HG03108 (cell line): ENCODE results near the gene DPH2.

Experiments used
- ATAC-seq: cut with Tn5 transposase; IDR thresholded peaks from one replicate; pipeline ENCODE4 v1.9.1; 2021; ENCODE audit warnings: moderate library complexity; ENCODE audit not compliant: unreplicated experiment

The DPH2 gene

DNA sequence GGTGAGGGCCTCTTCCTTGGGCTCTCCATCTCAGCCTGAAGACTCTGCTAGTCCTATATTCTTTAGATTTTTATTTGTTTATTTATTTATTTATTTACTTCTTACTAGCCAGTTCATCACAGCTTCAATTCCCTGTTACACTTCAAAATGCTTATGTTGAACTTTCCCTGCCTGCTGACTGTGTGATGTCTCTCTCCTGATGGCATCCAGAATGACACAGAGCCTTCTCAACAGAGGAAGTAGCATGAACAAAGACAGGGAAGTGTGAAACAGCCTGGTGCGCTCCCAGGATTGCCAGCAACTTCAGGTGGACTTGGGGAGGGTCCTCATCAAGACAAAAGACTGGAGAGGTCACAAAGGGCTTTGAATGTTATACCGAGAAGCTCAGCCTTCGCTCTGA lies 27.4 kb upstream of the DPH2 start:
- ATAC-seq = no peak

DNA sequence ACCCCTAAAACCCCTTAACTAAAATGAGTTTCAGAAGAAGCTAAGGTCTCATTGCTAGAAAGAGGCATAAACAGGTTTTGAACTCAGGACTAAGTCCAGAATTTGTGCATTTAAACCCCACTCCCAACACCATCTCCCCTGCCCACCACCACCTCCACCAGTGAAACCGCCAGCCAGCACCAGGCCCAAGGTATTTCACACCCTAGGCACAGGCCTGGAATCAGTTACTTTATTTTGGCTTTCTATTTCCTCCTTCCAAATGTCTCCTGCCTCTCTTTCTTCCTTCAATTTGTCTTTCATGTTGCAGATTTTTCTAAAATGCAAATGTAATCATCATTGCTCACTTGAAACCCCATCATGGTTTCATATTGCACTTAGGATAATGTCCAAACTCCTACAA lies 24.9 kb upstream of the DPH2 start:
- no peak for ATAC-seq

DNA sequence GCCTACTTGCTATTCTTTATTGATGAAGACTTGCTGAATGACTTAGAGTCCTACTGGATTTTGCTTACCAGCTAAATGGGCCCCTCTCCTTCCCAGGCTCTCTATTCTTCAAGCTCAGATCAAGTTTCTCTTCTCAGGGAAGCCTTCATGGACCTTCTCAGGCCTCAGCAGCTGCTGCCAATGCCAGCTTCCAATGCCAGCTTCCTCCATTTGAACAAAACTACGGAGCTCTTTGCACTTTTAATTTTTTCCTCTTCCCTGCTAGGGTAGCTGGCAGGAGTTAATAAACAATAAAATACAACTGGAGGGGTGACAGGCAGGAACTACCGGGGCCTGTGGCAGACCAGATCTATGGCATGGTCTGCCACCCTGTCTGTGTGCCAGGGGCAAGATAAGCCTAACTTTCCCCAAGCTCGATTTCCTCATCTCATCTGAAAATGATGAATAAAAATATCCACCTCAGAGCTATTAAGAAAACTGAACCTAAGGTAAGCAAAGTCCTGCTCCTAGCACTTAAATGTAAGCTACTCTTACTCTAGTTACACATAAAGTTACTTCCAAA lies 24.1 kb upstream of the DPH2 start:
- no peak for ATAC-seq

DNA sequence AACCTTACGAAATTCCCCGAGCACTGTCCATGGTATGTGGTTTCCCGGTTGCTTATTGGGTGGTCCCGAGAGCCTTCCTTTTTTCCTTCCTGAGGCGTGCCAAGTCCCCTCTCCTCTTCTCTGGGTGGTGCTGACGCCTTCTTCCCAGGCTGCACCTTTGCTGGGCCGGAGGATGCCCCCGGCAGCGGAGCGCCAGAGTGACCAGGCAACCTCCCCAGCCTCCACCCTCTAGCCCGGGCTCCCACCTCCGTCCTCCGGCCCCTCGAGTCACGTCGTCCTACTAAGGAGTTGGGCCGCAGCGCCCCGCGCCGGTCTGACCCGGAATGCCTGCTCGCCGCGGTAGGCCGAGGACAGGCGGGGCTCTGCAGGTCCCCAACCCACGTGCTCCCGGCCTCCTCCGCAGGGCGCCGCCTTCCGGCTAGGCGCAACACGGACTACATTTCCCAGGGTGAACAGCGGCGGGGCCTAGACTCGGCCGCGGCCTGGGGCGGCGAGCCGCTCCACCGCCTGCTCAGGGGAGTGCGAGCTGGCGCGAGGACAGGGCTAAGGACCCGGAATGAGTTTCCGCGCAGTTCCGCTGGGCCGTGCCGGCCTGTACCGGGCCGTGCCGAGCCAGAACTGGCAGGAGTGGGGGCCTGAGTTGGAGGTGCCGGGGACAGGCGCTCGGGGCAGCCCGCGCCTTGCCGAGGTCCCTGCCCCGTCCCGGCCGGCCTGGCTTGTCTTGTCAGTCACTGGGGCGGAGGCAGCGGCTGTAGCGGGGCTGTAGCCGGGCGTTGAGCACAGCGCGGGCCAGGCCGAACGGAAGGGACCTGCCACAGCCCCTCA lies 23.4 kb upstream of the DPH2 start, which contains the start of gene IPO13:
Gene IPO13 (plus strand): TSS at position 715 of the 825 bp plus-strand sequence. CDS start 651 bp downstream, outside the sequence.
- peak; percentile 94 for ATAC-seq

DNA sequence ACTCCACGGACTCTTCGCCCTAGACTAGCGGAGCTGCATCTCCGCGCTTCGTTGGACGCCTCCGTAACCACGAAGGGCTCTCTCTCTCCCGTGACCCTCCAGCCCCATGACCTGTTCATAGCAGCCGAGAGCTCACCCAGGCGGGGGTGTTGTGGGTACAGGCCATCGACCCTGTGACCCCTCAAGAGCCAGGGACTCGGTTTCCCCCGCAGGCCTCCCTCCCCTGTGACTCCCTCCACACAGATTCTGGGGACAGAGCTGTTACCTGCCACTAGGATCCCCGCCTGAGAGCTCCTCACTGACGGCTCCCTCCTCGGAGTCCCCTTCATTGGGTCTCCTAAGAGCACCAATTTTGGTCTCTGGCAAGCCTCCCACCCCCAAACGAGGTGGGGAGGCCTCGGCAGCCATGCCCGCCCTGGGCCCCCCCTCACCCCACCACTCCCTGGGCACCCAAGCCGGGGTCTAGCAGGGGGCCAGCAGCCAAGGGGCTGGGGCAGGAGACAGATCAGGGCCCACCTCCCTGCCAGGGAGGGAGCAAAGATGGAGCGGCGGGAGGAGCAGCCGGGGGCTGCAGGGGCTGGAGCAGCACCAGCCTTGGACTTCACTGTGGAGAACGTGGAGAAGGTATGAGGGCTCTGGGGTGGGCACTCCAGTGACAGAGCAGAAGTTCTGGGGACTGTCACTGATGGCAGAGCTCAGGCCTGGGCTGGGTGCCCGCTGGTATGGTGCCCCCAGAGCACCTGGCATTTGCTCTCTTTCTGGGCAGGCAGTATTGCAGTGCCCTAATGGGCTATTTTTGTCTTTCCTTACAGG lies 22.5 kb upstream of the DPH2 start:
- no peak for ATAC-seq

DNA sequence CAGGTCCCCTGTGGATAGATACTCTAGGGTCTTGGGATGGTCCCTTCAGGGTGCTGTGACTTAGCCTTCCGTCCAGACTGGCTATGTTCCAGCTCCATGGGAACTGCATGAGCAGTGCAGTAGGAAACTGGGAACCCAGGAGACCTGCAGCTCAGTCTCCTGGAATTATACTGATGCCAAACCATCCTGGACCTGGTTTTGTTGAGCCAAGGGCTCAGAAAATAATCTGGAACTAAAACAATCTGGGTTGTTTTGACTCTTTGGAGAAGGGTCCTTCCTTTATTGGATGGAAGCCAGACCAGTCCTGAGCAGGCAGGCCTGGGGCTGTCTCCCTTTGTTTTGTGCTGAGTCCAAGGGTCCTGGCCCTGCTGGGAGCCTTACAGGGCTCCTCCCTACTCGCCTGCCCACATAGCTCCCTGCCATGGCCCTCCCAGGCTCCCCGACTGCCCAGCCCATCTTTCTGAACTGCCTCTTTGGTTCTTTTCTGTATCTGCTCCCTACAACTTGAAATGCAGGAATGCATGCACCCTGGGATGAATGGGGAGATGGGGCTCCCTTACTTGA lies 21.9 kb upstream of the DPH2 start:
- no peak for ATAC-seq

DNA sequence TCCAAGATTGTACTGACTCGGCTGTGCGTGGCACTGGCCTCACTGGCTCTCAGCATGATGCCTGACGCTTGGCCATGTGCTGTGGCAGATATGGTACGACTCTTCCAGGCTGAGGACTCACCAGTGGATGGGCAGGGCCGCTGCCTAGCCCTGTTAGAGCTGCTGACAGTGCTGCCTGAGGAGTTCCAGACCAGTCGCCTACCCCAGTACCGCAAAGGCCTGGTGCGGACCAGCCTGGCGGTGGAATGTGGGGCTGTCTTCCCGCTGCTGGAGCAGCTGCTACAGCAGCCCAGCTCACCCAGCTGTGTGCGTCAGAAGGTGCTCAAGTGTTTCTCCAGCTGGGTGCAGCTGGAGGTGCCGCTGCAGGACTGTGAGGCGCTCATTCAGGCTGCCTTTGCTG lies 20.1 kb upstream of the DPH2 start:
- no peak for ATAC-seq

DNA sequence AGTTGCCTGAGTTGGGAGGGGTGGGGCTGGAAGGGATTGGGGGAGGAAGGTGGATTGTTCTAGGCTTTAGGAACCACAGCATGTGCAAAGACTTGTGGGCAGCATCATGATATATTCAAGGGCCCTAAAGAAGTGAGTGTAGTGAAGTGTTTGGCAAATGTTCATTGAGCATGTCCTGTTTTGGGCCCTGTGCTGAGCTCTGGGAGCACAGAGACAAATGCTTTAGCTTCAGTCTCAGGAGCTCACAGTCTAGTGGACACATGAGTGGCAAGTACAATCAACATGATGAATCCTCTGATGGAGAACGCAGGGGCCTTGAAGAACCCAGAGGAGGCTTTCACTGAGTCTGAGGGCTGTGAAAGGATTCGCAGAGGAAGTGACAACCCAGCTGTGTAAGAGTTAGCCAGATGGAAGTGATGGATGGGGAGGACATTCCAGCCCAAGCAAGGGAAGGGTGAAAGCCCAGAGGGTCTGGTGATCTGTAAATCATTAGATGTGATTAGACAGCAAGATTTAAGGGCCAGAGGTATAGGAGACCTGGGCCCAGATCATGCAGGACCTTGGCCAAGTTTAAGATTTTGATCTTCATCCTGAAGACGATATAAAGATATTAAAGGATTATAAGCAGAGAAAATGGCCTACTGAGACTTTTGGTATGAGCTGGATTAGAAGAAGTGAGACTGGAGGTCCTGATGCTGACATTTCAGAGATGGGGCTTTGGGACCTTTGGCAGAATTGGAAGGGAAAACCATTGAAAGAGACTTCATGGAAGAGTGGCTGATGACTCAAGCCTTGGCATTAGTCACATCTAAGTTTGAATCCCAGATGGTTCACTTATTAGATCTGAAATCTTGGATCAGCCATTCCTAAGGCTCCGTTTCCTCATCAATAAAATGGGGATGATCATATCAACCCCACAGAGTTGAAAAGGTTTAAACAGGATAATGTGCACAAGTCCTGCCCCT lies 18.5 kb upstream of the DPH2 start:
- ATAC-seq = no peak

DNA sequence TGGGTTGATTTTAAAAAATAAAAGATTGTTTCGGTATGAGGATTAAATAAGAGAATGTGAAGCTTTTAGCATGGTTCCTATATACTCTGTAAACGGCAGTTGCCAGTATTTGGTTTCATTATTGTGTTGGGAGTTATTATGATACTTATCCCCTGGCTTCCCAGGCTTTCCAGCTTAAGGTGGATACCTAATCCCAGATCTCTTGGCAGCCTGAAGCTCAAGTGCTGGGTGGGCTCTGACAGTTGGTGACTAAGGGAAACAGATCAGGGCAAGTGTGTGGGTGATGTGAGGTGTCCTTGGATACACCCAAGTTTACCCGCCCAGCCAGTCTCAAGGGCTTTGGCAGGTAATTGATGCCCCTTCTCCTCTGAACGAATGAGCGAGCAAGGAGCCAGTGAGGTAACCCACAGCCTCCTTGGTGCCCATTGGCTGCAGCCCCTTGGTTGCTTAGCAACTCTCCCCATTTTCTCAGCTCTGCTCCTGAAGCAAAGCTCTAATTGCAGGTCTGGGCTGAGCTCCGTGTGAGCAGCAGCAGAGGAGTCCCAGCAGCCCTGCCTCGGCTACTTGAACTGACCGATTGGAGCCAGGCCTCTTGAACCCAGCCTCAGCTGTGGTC lies 17.0 kb upstream of the DPH2 start:
- no peak for ATAC-seq

DNA sequence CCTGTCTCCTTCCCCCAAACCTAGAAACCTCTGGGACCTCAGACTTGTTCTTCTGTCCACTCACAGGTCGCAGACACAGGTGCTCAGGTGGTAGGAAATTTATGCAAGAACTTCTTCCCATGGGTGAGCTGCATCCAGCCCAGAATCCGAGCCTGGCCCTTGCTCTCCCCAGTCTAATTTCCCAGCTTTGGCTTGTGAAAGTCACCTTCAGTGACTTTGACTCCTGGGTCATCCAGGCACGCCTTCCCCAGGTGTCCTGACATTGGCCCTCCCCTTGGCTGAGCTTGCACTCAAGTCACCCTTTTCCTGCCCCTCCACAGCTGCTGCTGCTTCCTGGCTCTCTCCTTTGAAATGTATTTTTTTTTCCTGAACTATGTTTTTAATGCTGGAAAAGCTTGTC lies 16.4 kb upstream of the DPH2 start:
- no peak for ATAC-seq

DNA sequence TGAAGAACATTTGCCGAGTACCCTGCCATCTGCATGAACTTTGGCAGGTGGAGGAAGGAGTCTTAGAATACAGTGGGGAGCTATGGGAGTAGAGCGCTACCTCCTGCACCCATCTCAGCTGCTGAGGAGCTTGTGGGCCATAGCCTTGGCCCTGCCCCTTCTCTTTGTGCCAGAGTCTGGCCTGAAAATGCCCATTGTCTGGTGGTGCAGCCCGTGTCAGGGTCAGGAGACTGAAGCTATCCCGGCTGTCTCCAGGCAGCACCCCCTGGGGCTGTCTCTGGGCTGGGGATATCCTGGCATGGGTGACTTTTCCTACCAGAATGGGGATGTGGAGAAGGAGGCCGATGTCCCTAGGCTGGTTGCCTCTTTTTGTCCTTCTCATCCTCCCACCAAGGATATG lies 15.8 kb upstream of the DPH2 start:
- no peak for ATAC-seq

DNA sequence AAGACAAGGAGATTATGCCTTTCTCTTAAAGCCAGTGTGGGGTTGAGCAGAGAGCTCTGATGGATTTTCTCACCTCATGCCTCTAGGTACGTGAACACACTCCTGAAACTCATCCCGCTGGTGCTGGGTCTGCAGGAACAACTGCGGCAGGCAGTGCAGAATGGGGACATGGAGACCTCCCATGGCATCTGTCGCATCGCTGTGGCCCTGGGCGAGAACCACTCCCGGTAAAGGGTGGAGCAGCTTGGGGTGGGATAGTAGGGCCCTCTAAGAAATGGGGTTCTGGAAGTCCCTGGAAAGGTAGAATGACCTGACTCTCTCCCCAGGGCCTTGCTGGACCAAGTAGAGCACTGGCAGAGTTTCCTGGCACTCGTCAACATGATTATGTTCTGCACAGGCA lies 13.6 kb upstream of the DPH2 start:
- ATAC-seq = no peak

DNA sequence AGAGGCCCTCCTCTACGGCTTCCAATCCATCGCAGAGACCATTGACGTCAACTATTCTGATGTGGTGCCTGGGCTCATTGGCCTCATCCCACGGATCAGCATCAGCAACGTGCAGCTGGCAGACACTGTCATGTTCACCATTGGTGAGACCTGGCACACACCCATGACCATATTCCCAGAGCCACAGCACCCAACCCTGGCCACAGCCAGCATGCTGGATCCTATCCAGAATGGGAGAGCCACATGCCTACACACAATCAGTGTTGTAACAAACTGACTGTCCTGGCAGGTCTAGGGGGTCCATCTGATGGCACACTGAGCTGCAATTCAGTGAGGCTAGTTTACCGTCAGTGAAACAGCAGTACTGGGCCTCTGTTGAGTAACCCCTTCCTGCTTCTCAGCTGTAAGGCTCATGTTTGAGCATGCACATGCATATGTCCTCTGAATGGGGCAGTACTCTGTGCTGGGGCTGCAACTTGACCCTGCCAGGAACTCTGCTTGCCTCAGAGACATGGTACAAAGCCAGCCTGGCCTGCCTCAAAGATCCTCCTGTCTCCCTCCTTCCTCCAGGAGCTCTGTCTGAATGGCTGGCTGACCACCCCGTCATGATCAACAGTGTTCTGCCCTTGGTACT lies 12.3 kb upstream of the DPH2 start:
- ATAC-seq = no peak

DNA sequence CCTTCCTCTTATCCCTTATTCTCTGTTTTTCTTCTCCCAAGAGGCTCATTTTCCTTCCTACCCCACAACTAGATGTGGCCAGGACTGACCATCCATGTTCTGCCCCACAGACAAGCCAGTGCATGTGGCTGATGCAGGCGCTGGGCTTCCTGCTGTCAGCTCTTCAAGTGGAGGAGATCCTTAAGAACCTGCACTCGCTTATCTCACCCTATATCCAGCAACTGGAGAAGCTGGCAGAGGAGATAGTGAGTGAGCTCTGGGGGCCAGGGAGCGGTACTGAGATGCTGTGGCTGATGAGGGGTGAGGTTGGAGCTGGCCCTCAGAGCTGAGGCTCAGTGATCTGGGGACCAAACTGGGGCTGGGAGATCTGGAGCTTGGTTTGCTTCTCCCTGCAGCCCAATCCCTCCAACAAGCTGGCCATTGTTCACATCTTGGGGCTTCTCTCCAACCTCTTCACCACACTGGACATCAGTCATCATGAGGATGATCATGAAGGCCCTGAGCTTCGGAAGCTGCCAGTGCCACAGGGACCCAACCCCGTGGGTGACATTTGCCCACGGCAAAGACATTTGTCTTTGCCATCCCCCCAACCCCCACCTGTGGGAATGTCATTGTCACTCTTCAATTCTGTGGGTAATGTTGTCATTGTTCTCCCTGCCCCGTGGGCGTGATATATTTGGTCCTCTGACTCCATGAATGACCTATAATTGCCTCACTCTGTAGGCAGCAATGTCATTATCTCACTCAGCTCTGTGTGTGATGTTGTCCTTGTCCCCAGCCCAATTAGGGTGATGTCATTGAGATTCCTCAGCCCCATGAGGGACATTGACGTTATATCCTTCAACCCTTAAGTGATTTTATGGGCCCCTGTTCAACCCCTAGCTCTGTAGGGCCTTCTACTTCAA lies 11.2 kb upstream of the DPH2 start:
- no peak for ATAC-seq

DNA sequence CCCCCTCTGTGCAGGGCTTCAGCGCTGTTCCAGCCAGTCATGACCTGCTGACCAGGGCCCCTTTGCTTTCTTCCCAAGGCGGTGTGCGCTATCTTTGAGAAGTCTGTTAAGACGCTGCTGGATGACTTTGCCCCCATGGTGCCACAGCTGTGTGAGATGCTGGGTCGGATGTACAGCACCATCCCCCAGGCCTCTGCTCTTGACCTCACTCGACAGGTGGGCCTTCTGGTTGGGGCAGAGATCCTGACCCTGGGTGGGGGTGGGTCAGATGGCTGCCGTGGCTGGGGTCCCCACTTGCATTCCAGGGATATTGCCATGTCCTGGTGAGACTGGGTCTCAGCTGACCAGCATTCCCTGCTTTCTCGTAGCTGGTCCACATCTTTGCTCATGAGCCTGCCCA lies 9.0 kb upstream of the DPH2 start:
- ATAC-seq = no peak

DNA sequence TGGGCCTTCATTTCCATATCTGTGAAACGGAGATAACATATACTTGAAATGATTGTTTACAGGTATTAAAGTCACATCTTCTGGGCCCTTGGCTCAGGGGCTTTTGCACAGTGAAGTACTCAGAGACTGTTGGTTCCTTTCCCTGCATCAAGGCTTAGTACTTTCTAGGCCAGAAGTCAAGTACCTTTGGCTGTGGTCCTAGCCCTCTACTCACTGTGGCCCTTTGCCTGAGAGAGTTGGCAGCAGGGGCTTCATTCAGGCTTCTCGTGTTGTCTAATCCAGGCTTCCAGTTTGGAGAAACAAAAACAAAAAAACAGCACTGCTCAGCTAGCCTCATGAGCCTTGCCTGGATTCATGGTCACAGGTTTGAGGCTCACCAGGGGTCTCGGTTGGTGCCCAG lies 8.1 kb upstream of the DPH2 start:
- no peak for ATAC-seq

DNA sequence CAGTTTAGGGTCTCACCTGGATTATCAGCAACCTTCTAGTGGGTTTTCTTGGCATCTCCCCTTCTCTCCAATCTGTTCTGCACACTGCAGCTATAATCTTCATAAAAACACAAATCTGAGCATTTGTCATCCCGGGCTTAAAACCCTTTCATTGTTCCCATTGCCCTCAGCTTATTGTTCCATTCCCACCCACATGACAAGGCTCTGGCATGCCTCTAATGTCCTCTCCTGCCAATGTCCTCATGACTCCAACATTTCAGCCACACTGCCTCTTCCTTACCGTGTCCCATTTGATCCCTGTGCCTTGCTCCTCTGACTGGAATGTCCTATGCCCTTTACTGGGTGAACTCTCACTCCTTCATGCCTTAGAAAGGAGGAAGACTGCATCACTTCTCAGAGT lies 7.5 kb upstream of the DPH2 start:
- no peak for ATAC-seq

DNA sequence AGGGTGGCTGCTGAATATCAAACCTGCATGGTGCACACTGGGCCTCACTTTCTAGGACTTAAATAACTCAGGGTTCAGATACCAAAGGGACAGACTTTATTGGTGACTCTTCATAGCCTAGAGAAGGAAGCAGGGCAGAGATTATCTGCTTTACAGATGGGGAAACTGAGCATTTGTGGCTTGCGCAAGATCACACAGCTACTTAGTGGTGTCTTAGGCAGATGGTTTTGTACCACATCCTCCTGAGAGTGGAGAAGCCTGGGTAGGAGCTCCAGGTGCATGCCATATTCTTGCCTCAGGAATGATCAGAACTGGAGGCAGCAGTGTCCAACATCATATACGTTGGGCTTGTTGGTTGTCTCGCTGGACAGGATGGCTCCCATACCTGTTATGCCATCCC lies 6.8 kb upstream of the DPH2 start:
- ATAC-seq = no peak

DNA sequence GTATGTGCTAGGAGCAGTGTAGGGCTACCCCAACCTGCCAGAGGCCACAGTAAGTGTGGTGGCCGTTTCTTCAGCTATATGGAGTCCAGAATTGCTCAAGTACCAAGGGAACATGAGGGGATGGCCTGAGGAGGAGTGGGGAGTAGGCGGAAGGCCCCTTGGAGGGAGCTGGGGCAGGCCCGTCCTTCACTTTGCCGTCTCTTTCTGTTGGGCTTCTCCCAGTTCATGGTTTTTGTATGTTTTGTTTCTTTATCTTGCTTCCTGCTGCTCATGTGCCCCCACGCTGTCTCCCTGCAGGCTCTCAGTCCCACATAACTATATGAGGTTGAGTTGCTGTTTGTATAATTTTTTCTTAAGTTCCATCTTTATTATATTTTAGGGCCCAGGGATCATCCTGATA lies 5.9 kb upstream of the DPH2 start:
- no peak for ATAC-seq
